HK-2 (cell line): ENCODE measurements around the gene CTIF.
A peak's percentile ranks its signal among the peaks of the same experiment; 100 is the strongest.

ENCODE experiments used
- DNase-seq: peaks from one replicate; pipeline ENCODE4 v3.0.0-alpha.2; 2018; ENCODE audit not compliant: unreplicated experiment

CTIF gene

DNA sequence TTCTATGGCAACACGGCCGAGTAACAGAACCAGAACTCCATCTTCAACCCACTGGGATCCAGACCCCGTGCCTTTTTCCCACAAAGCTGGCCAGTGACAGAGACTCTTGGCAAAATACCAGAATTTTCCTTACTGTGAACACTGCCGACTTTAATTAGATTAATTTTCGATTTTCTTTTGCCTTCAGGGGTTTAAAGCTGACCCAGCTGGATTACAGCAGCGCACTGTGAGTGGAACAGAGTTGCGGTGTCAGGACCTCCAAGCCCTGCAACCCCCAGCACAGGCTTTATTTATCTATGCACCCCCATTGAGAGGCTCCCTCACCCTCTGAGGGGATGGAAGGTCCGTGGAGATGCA, 36.4 kb downstream of the CTIF start:
- DNase-seq: no peak

DNA sequence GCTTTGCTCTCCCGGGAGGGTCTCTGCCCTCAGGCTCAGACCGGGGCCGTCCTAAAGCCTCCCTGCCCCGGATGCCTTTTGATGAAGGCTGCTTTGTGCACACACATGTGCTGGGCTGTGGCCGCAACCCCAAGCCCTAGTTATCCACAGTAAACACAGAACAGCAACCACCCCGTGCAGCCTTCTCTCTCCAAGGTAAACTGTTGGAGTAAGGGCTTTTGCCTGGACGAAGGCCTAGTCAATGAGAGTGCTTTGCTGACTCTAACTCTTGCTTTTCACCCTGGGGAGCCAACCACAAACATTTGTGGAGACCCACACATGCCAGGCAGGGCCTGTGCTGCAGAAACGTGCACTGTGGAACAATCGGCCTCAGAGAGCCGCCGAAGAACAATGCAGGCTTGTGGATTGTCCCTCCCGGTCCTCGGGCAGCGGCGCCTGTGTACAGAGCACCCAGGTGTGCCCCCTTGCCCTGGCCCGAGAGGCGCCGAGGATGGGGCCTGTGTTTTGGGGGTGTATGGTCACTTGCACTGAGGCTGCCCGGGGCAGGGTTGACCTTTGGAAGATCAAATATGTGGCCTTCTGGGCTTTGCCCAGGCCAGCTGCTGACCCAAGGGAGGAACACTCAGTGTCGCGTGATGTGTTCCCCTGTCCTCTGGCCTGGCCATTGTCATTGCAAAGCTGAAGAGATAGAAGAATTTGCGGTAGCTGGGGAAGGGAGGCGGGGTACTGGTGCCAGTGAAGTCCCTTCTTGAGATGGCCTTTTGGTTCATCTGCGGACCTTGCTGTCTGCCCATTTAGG, 37.0 kb downstream of the CTIF start:
- DNase-seq: no peak

DNA sequence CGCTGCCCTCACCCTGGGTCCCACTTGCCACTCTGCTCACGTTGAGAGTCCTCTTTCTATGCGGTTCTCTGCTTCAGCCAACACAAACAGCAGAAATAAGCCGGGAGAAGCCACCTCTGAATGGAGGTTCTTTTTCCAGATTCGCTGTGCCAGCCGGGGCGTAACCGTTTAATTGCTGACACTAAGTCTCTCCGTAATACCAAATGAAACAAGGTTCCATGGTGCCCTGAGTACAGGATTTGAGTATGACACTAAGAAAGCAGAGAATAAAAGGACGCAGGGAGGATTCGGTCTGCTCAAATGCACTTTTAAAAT, 37.6 kb downstream of the CTIF start:
- no peak for DNase-seq

DNA sequence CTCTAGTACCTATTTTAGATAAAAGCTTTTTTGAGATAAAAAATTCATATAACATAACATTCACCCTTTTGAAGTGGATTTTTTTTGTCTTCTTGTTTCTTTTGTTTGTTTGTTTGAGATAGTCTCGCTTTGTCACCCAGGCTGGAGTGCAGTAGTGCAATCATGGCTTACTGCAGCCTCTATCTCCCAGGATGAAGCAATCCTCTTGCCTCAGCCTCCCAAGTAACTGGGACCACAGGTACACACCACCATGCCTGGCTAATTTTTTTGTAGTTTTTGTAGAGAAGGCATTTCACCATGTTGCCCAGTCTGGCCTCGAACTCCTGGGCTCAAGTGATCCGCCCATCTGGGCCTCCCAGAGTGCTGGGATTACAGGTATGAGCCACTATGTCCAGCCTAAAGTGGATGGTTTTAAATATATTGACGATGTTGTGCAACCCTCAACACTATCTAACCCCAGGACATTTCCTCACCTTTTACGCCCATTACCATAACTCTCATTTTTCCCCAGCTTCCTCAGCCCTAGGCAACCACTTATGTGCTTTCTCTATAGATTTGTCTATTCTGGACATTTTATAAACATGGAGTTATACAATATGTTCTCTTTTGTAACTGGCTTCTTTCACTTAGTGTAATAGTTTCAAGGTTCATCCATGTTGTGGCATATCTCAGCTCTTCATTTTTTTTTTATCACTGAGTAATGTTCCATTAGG, 38.8 kb downstream of the CTIF start:
- no peak for DNase-seq

DNA sequence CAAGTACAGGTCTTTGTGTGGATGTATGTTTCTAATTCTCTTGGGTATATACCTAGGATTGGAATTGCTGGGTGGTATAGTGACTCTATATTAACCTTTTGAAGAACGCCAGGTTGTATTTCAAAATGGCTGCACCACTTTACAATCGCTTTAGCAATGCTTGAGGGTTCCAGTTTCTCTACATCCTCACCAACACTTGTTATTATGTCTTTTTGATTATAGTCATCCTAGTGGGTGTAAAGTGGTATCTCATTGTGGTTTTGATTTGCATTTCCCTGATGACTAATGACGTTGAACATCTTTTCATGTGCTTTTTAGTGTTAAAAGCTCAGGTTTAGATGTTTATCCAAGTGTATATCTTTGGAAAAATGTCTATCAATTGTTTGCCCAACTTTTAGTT, 39.5 kb downstream of the CTIF start:
- no peak for DNase-seq

DNA sequence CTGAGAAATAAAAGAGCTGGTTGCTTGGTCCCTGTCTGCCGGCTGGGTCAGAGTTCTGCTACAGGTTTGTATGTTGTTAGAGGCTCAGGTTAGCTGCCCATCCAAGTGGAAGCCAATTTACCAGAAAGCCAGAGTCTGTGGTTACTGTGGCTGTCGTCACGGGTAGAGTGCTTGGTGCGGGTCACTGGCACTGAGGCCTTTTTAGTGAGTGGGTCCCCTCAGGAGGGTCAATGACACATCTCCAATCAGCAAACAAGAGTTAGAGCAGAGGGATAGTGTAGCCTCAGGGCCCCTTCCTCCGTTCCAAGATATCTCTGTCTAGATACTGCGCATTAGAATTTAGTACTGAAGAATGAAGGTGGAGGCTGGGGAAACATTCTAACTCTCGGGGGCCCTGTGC, 41.2 kb downstream of the CTIF start:
- no peak for DNase-seq

DNA sequence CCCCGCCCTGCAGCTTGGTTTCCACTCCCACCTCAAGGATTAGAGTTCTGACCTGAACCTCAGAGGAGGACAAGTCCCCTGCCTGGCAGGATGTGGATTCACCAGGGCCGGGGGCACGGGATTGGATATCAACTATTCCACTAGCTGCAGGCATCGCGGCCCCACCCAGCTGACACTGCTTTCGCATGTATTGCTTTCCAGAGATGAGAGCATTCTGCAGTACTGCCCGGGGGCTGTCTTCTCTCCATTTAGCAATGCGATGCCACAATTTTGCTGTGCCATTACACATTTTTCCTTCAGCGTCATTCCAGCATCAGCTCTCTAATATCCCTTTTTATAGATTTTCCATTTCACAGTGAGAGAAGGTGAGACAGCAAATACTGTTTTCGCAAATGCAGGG, 42.0 kb downstream of the CTIF start:
- DNase-seq: no peak

DNA sequence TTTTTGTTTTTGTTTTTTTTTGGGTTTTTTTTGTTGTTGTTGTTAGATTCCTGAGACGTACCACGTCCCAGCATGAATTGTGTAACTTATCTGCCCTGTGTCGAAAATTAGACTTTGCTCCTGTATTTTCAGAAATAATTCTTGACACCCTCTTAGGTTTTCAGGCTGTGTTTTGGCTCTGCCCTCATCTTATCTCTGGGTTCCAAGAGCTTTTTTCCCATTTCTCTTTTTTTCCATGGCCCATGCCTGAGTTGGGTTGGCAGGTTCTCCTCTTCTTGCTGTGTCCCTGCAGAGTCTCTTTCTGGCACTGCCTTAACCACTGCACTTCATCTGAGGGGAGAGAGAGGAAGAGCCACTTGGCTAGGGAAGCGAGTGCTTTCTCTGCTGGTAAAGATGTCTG, 42.4 kb downstream of the CTIF start:
- no peak for DNase-seq

DNA sequence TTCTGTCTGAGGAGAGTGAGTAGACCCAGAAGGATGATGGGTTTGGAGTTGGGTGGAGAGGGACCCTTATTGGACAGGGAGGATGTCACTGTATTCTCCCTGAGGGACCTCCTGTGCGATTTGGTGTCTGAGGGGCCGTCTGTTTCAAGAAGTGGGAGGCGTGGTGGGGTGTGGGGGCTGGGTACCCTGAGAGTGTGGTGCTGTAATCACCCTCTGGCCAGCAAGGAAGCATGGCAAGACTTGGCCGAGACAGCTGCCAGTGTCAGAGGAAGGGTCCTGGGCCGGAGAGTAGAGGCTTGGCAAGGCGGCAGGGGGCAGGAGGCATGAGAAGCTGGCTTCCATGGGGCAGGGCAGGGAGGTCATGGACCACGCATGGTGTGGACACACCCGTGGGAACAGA, 43.1 kb downstream of the CTIF start:
- no peak for DNase-seq

DNA sequence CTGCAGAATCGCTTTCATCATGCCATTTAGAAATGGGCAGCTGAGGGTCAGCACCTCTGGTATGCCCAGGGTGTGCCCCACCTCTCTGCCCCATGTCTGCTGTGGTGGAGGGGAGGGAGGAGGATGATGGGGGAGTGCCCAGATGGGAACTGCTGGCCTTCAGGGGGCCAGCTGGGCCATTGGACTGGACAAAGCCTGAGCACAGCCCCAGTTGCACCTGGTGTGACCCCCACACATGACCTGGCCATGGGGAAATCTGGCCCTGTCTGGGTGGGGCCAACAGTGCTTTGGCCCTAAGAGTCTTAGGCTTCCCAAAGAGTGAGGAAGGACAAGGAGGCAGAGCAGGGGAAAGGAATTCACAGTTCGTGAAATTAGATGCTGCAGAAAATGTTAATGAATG, 44.1 kb downstream of the CTIF start:
- no peak for DNase-seq

DNA sequence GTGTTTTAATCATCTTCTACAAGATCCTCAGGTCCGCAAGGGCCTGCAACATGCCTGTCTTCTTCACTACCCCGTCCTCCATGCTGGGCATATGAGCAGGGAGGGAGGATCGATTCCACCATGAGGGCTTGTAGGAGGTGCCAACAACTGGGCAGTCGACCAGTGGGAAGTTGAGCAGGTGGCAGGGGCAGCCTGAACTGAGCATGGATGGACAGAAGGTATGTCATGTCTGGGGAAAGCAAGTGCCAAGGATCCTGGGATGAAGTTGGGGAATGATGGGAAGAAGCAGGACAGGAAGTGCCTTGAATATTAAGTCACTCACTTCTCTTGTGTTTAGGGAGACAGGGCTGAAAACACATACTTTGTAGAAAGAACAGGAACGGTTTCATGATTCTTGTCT, 44.7 kb downstream of the CTIF start:
- DNase-seq: no peak

DNA sequence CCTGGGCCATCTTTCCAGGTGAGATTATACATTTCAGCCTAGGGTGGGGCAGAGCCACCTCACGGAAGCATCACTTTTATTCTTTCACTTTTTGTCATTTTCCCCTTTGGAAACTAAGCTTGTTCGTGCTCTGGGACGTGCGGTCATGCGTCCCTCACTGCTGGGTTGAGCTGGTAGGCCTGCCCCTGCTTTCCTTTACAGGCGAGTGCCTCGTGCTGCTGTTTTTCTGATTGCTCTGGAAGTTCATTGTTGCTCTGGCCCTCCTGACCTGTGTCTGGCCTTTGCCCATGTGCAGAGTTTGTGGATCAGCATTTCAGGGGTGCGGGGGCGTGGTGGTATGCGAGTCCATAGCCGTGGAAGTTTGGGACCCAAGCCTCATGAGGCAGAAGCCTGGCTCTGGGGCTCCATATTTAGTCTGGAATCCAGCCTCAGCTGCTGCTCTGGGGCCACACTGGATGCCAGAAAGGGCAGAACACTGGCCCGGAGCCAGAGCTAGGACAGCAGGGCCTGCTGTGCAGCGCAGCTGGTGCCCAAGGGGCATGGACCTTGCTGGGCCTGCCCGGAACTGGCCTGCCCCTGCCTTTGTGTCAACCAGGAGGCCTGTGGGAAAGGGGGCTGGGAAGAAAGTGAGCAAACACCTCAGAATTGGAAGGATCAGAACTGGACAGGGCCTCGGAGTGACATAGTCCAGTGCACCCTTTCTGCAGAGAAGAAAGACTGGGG, 51.1 kb downstream of the CTIF start:
- DNase-seq: no peak

DNA sequence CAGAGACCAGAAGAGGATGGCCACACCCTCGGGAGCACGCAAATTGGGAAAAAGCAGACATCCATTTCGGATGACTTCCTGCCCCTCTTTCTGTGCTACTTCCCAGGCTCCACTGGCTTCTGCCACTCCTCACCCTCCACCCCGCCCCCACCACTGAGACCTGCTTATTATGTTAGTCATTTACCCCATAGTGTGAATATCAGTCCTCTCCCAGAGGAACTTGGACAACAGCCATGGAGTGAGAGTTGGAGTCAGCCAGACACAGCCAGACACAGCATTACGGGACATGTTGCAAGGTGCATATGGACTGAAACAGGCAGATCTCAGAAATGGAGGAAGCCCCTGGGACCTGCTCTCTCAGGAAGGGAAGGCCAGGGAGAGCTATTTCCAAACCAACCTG, 51.8 kb downstream of the CTIF start:
- DNase-seq: peak; percentile 23

DNA sequence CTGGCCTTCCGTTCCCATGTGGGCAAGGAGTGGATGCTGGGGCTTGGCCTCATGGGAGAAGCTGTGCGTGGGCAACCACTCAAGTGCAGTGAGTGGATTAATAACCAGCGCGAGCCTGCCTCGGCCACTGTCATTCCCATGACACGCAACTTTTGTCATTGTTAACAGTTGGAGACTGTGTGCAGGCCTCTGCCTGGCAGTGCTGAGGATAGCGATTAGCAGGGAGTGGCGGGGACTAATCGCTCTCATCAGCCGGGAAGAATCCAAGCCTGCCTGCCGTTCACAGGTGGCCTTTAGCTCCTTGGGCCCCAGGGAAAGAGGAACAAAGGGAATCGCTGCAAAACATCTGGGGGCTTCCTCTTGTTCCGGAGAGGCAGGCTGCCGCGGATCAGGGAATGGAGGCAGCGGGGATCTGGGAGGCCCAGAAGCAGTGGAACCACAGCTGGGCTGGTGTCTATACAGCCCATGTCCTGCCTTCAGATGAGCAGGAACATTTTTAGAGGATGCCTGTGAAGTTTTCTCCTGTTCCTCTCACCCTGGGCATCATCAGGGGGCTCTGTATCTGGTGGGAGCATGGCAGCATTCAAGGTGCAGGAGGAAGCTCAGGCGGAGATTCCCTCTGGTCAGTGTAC, 53.8 kb downstream of the CTIF start:
- DNase-seq: no peak

DNA sequence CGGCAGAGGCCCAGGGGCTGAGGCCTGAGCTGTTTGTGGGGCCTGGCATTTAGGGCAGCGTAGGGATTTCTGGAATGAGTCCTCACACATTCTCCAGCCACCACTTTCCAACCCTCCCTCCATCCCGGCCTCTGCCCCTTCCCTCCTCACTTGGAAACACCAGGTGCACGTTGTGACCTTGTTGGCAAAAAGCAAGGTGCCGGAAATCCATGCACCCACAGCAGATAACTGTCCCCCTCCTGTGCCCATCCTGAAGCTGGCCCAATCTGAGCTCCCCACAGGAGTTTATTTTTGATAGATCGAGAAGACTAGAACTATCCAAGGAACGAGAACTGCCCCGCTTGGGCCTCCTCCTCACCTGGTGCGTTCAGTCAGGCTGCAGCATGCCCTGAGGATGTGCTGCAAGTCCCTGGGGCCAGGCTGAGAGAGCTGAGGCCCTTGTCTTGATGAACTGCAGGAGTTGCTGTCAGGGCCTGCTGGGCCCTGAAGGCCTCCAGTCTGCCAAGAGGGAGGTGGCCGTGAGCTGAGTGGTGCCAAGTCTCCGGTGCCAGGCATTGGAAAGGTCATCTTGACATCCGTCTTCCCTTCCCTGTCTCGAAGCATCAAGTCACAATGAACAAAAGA, 55.8 kb downstream of the CTIF start:
- no peak for DNase-seq

DNA sequence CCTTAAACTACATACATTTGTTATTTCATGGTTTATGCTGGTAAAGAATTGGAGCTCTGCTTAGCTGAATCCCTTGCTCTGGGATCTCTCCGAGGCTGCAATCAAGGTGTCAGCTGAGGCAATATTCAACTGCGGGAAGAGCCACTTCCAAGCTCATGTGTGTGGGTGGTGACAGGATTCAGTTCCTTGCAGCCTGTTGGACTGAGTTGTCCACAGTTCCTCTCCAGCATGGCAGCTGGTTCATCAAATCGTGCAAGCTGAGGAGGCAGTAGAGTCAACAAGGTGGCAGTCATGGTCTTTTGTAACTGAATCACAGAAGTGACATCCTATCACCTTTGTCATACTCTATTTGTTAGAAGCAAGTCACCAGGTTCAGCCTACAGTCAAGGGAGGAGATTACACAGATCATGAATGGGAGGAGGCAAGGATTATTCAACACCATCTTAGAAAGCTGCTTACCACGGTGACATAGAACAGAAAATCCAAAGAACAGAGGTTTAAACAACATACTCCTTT, 56.9 kb downstream of the CTIF start:
- DNase-seq: no peak

DNA sequence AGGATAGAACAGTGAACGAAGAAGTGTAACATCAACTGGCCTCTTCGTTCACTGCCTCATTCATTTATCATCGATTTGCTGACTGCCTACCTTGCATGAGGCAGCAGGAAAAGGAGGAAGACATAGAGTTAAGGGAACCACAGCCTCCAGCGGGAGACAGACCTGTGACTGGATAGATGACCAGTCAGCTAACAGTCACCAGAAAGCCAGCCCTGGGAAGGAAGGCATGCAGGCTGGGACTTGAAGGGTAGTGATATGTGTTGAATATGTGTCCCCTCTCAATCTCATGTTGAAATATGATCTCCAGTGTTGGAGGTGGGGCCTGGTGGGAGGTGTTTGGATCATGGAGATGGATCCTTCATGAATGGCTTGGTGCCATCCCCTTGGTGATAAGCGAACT, 58.3 kb downstream of the CTIF start:
- DNase-seq: no peak

DNA sequence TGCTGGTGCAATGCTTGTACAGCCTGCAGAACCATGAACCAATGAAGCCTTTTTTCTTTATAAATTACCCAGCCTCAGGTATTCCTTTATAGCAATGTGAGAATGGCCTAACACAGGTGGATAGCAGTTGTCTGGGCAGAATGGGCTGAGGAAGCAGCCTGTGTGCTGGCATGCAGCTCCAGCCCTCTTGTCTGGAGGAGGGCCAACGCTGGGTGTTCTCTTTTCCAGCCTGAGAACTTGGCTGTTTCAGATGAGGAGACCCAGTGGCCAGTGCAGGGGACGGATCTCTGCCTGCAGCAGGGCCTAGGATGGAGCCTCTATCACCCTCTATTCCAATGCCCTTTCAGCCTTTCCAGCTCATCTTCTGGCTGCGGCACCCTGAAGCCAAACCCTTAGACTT, 58.8 kb downstream of the CTIF start:
- no peak for DNase-seq

DNA sequence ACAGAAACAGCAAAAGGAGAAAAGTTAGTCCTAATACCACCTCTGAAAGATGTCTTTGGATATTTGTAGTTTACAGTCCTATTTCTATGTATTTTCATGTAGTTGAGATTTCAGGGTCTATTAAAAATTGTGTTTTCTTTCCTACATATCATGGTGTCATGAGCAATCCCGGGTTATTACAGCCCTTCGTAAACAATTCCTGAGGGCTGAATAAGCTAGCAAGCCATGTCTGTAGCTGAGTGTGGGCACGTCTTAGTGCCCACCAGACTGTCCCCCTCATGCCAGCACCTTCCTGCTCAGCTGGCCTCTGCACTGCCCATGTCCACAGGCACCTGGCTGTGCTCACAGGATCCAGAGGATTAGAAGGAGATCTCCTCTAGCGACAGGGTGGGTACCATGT, 60.6 kb downstream of the CTIF start:
- no peak for DNase-seq

DNA sequence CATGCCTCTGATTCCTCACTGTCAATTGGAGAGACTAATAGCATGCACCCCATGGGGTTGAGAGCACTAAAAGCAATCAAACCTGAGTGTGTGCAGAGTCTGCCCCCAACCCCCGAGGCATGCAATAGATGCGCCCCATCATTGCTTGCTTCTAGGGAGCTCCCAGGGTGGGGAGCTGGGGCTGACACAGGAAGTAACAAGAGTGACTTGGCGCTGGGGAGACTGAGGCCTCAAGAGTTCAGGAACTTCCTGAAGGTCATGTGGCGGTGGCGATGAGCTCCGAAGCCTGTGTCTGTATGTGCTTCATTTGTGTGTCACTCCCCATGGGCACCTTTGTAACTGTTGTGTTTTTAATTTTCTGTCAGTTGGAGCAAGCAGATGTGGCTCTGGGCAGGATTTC, 61.2 kb downstream of the CTIF start:
- DNase-seq: no peak

DNA sequence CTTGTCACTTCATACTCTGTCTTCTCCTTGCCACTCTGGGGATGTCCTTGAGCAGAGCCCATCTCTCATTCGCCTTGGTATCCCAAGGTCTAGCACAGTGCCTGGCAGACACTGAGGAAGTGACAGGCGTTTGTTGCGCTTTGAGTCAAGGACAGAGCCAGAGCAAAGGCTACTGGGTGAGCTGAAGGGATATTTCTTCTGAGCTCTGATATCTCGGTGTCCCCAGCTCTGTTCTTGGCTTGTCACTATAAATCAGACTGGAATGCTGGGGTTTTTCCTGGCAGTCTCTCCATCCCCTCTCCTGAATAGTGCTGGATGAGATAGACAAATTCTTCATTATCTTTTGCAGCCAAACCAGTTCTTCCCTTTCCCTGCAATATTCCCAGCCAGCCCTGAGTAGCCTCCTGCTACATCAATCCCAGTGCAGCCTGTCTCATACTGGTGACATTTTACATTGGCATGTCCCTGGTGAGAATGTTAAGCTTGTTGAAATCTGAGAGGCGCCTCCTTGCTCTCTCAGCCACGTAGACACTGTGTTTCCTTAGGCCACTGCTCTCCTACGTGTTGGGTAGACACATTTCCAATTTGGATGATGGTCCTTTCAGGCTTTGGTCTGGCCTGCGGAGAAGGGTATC, 61.7 kb downstream of the CTIF start:
- DNase-seq: no peak

DNA sequence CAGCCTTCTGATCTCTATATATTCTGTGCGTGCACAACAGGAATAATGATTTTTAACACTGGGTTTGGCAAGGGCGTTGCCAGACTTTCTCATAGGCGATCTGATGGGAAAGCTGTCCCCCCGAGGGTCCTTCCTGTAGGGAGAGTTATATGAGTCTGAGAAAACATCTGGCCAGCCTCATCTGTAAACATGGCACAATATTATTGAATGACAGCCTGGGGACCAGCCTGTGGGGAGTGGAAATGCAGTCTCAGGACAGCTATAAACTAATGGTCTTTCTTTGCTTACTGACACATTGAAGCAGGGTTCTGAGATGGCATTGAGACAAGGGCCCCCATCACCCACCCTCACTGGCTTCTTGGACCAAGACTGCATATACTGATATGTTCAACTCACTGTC, 62.5 kb downstream of the CTIF start:
- no peak for DNase-seq
